OCI-LY7 (cell line): Measurements from ENCODE around the gene POLR1A. TPM values are rescaled to one million over a fixed set of nuclear protein-coding genes. Genes with fewer than 3 reads are reported as not detected.

ENCODE experiments used
- BruUV-seq: library from RNA; stranded (reverse); fragments of 400-500 nt; replicated peaks from 2 replicates; lab custom pipeline; 2021; lab: Mats Ljungman, UMichigan
- CTCF ChIA-PET: fragments of 300-600 bp; sonication (Branson Sonifier 250); formaldehyde crosslinking; loops from one replicate; lab custom pipeline; 2022; ENCODE audit warnings: antibody characterized with exemption; ENCODE audit not compliant: unreplicated experiment; lab: Charles Lee
- POLR2A ChIA-PET: fragments of 300-600 bp; sonication (Branson Sonifier 250); formaldehyde crosslinking; loops from one replicate; lab custom pipeline; 2022; ENCODE audit warnings: antibody characterized with exemption; lab: Charles Lee
- DNase-seq: peaks from one replicate; pipeline ENCODE4 v3.0.0-alpha.2; 2015; ENCODE audit warnings: low spot score
- H2AFZ ChIP-seq: fragments of 200-600 bp; sonication (generic), shearing (Covaris generic); 2 replicates; pipeline ENCODE4 v1.6.1; 2014; ENCODE audit warnings: mild to moderate bottlenecking, antibody characterized with exemption, low read length, moderate library complexity
- H3K27ac ChIP-seq: fragments of 200-600 bp; sonication (generic); 2 replicates; pipeline ENCODE4 v1.5.1; 2014; ENCODE audit warnings: mixed run types, low read depth, mild to moderate bottlenecking, moderate library complexity, low read length, inconsistent platforms; ENCODE audit not compliant: poor library complexity, severe bottlenecking
- H3K36me3 ChIP-seq: fragments of 200-600 bp; sonication (generic); 2 replicates; pipeline ENCODE4 v1.6.1; 2014; ENCODE audit warnings: mild to moderate bottlenecking, antibody characterized with exemption, low read length, moderate library complexity, mixed read lengths; ENCODE audit not compliant: insufficient read depth
- H3K4me1 ChIP-seq: fragments of 200-600 bp; sonication (generic); 2 replicates; pipeline ENCODE4 v1.5.1; 2014; ENCODE audit warnings: mild to moderate bottlenecking, low read length; ENCODE audit not compliant: insufficient read depth, poor library complexity, severe bottlenecking
- H3K4me2 ChIP-seq: fragments of 200-600 bp; sonication (generic); 2 replicates; pipeline ENCODE4 v1.6.1; 2014; ENCODE audit warnings: mild to moderate bottlenecking, low read length
- H3K4me3 ChIP-seq: fragments of 200-600 bp; sonication (generic); 2 replicates; pipeline ENCODE4 v1.5.1; 2014; ENCODE audit warnings: mild to moderate bottlenecking, low read depth, low read length; ENCODE audit not compliant: poor library complexity, severe bottlenecking
- H3K79me2 ChIP-seq: fragments of 200-600 bp; sonication (generic); 2 replicates; pipeline ENCODE4 v1.6.1; 2016; ENCODE audit warnings: low read depth, mild to moderate bottlenecking, low read length, moderate library complexity, mixed read lengths; ENCODE audit not compliant: insufficient read depth
- H3K9me2 ChIP-seq: fragments of 200-600 bp; sonication (generic); 2 replicates; pipeline ENCODE4 v1.6.1; 2016; ENCODE audit warnings: mild to moderate bottlenecking, low read length, mixed read lengths; ENCODE audit not compliant: insufficient read depth
- H3K9me3 ChIP-seq: fragments of 200-600 bp; sonication (generic); 2 replicates; pipeline ENCODE4 v1.6.1; 2014; ENCODE audit warnings: mild to moderate bottlenecking, mixed run types, low read length, mixed read lengths
- H4K20me1 ChIP-seq: fragments of 200-600 bp; sonication (generic); 2 replicates; pipeline ENCODE4 v1.6.1; 2014; ENCODE audit warnings: mild to moderate bottlenecking, antibody characterized with exemption, low read length, moderate library complexity, mixed read lengths; ENCODE audit not compliant: insufficient read depth
- CTCF ChIP-seq: fragments of 200-600 bp; sonication (generic); conservative IDR thresholded peaks from 2 replicates; pipeline ENCODE4 v1.5.1; 2014; ENCODE audit warnings: mild to moderate bottlenecking, antibody characterized with exemption, low read length, moderate library complexity, mixed read lengths
- EZH2phosphoT487 ChIP-seq: fragments of 200-600 bp; sonication (generic); IDR thresholded peaks from 2 replicates; pipeline ENCODE4 v1.6.1; 2018; ENCODE audit warnings: low read depth, borderline replicate concordance, mild to moderate bottlenecking, mixed run types, antibody characterized with exemption, low read length, moderate library complexity, mixed read lengths
- intact Hi-C: fragments of 100-400 bp; cut with micrococcal nuclease; formaldehyde crosslinking; loops from one replicate; pipeline ENCODE4 v1.10.0; 2022; ENCODE audit not compliant: unreplicated experiment
- total RNA-seq, 2 experiments: library from RNA; depleted of rRNA in 1 of 2; stranded (reverse); fragments of >200 nt in 1 of 2; shearing (Covaris generic) in 1 of 2; gene quantifications; 2 replicates each; pipeline ENCODE4 v1.2.3, GENCODE V29; 2014 to 2022

POLR1A gene
- total RNA-seq, 2 experiments from 2014 or later: 17.5 to 53.3 TPM

GRCh38 chr2:86039963-86040655, 65.6 kb downstream of the POLR1A start:
- BruUV-seq: no TSS peak
- Histone ChIP-seq H4K20me1 (no peaks in the 10 kb centered on the region), H3K36me3 (peaks cover 87% of the 10 kb centered on the region), H3K79me2 (no peaks in the 10 kb centered on the region), H3K4me1 (peaks cover 52% of the 10 kb centered on the region), H2AFZ (no peak overlapping the region), H3K4me2 (no peak overlapping the region), H3K9me2 (no peaks in the 10 kb centered on the region), H3K4me3 (no peak overlapping the region), H3K27ac (peak overlapping the region; percentile 98), H3K9me3 (no peaks in the 10 kb centered on the region)
- DNase-seq: no peak
- POLR2A ChIA-PET: interaction anchor here (0.6 kb wide), 1 partner anchor 46 kb away, joined by 3 read pairs; no protein-coding TSS in a partner anchor
- CTCF ChIA-PET: no interaction called here
- TF ChIP-seq CTCF (no peak), EZH2phosphoT487 (no peak)
- intact Hi-C loops: loop anchor here (5.0 kb wide), 2 partner anchors 147 to 582 kb away; partner anchors contain the start of gene RNF103

DNA sequence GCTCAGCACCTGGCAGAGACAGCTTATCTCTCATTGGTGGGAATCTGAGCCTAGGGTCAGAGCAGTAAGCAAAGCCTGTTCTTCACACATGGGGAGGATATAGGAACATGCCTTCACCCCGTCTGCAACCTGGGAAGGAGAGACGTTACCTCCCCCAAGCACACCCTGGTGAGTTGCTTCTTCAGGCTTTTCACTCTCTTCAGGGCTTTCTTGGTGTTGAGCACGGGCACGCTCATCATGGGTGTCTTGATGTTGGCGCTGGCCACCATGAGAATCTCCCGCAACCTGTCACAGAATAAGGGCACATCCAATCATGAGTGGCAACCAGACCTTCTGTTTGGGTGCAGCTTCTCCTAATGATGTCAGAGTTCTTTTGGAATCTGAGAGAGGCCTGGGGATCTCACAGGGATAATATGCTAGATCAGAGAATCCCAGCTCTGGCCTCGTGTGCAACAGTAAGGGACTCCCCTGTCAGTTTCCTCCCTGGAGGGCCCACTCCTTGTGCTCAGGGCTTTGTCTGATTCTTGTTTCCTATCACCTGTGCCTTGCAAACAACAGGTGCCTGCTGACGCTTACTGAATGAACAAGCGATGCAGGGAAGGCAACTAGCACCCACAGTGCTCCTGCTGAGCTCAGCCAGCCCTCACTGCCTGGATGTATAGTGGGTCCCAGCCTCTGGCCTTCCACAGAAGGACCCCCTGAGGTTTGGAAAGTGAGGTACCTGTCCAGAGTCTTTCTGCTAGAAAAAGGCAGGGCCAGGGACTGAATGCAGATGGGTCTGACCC, 66.3 kb downstream of the POLR1A start:
- Histone ChIP-seq H3K9me2 (no peaks in the 10 kb centered on the region), H3K79me2 (no peaks in the 10 kb centered on the region), H3K4me2 (peak overlapping the region; percentile 84; the same call in 1 of the 2 replicates), H3K27ac (peak overlapping the region; percentile 98), H2AFZ (no peak overlapping the region), H3K4me3 (no peak overlapping the region), H3K9me3 (no peaks in the 10 kb centered on the region), H3K4me1 (peaks cover 60% of the 10 kb centered on the region), H4K20me1 (no peaks in the 10 kb centered on the region), H3K36me3 (peaks cover 87% of the 10 kb centered on the region)
- no TSS peak for BruUV-seq
- ChIA-PET CTCF (no interaction called here), POLR2A (interaction anchor here (0.6 to 1.2 kb wide), 2 partner anchors 152 to 509 kb away, joined by 3 to 4 read pairs; no protein-coding TSS in a partner anchor)
- peak; percentile 50 for DNase-seq
- TF ChIP-seq EZH2phosphoT487: no peak
- no peak for TF ChIP-seq CTCF
- intact Hi-C loops: loop anchor here (5.0 kb wide), 2 partner anchors 148 to 583 kb away; partner anchors contain the start of gene RNF103
